ENCODE results near the gene SLITRK5. TPM values are rescaled to one million over a fixed set of nuclear protein-coding genes. Genes with fewer than 3 reads are reported as not detected.

Gene SLITRK5
- polyA plus RNA-seq, 1 experiment = not detected

DNA sequence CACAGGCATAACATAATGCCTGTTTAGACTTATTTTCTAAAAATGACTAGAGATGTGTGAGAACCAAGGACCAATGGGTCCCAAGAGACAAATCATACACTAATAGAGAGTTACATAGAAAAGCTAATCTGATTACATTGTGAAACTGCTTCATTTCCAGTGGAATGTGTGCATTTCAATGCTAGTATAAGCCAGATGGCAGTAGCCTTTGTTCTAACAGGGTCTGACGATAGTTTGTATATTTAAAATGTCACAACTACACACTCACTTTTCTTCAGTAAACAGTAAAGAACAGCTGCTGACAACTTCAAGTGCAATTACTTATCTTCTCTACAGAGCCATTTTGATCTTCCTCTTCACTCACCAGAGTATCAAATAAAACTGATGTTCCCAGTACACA, 4.3 kb upstream of the SLITRK5 start:
- CTCF ChIA-PET = no interaction called here
- TF ChIP-seq, protein P1, sequence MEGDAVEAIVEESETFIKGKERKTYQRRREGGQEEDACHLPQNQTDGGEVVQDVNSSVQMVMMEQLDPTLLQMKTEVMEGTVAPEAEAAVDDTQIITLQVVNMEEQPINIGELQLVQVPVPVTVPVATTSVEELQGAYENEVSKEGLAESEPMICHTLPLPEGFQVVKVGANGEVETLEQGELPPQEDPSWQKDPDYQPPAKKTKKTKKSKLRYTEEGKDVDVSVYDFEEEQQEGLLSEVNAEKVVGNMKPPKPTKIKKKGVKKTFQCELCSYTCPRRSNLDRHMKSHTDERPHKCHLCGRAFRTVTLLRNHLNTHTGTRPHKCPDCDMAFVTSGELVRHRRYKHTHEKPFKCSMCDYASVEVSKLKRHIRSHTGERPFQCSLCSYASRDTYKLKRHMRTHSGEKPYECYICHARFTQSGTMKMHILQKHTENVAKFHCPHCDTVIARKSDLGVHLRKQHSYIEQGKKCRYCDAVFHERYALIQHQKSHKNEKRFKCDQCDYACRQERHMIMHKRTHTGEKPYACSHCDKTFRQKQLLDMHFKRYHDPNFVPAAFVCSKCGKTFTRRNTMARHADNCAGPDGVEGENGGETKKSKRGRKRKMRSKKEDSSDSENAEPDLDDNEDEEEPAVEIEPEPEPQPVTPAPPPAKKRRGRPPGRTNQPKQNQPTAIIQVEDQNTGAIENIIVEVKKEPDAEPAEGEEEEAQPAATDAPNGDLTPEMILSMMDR (IDR thresholded peaks at IDR 0.05; ENCODE audit: insufficient read depth, low read depth, low read length) = no peak
- H3K36me3 ChIP-seq (ENCODE audit: control insufficient read depth, insufficient read depth, low read length) = no peaks in the 10 kb centered on the region
- H3K27me3 ChIP-seq (ENCODE audit: control insufficient read depth, insufficient read depth, low read length) = no peaks in the 10 kb centered on the region; the same call in 1 of the 2 replicates
- H3K4me3 ChIP-seq (ENCODE audit: low read depth, low read length) = no peak overlapping the region
- POLR2A ChIA-PET = no interaction called here
- no peak for DNase-seq (ENCODE audit: low read depth)

DNA sequence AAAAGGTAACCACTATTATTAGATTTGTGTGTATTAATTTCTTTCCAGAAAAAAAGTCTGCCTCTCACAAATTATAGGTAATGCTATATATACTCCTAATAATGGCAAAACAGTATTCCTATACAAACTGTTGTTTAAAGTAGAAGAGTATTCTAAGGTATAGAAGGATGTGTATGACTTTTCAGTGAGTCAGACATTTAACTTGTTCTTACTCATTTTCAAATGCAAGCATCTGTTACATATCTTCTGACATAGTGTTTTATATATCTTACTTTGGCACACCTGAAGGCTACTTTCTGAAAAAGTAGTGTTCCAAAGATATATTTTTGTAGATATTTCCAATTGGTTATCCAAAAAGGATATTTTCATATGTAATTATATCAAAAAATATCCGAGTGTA, 3.5 kb upstream of the SLITRK5 start:
- peaks cover 4% of the 10 kb centered on the region; the same call in 1 of the 2 replicates for H3K27me3 ChIP-seq (ENCODE audit: control insufficient read depth, insufficient read depth, low read length)
- H3K4me3 ChIP-seq (ENCODE audit: low read depth, low read length) = no peak overlapping the region
- POLR2A ChIA-PET = no interaction called here
- TF ChIP-seq, protein P1 (IDR thresholded peaks at IDR 0.05; ENCODE audit: insufficient read depth, low read depth, low read length) = no peak
- DNase-seq (ENCODE audit: low read depth) = no peak
- CTCF ChIA-PET = no interaction called here
- H3K36me3 ChIP-seq (ENCODE audit: control insufficient read depth, insufficient read depth, low read length) = no peaks in the 10 kb centered on the region

DNA sequence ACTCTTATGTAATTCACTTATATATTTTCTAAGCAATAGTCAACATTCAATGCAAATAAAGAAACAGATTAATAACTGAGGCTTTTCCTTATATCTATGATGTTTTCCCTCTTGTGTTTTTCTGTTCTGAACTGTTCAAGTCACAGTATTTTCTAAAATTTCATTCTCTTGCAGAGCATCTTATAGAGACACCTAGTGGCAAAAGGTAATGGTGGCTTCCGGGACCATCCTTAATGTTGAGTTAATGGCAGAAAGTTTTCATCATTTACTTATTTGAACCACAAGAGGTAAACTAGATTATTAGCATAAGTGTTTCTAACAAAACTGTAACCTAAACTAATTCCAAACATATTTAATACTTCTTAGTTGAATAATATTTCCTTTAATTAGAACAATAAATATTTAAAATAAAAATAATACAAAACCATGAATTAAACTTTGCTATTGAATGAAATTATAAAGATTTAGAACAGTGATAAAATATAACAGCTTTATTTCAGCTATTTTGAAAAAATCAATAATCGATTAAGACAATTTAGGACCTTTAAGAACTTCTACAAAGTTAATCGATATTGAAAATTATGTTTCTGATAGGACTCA, 1.7 kb upstream of the SLITRK5 start:
- CTCF ChIA-PET = no interaction called here
- Histone ChIP-seq H3K36me3 (ENCODE audit: control insufficient read depth, insufficient read depth, low read length) (no peaks in the 10 kb centered on the region), H3K4me3 (ENCODE audit: low read depth, low read length) (no peak overlapping the region), H3K27me3 (ENCODE audit: control insufficient read depth, insufficient read depth, low read length) (peaks cover 9% of the 10 kb centered on the region)
- TF ChIP-seq, protein P1 (IDR thresholded peaks at IDR 0.05; ENCODE audit: insufficient read depth, low read depth, low read length) = peak; percentile 42
- POLR2A ChIA-PET = no interaction called here
- no peak for DNase-seq (ENCODE audit: low read depth)

DNA sequence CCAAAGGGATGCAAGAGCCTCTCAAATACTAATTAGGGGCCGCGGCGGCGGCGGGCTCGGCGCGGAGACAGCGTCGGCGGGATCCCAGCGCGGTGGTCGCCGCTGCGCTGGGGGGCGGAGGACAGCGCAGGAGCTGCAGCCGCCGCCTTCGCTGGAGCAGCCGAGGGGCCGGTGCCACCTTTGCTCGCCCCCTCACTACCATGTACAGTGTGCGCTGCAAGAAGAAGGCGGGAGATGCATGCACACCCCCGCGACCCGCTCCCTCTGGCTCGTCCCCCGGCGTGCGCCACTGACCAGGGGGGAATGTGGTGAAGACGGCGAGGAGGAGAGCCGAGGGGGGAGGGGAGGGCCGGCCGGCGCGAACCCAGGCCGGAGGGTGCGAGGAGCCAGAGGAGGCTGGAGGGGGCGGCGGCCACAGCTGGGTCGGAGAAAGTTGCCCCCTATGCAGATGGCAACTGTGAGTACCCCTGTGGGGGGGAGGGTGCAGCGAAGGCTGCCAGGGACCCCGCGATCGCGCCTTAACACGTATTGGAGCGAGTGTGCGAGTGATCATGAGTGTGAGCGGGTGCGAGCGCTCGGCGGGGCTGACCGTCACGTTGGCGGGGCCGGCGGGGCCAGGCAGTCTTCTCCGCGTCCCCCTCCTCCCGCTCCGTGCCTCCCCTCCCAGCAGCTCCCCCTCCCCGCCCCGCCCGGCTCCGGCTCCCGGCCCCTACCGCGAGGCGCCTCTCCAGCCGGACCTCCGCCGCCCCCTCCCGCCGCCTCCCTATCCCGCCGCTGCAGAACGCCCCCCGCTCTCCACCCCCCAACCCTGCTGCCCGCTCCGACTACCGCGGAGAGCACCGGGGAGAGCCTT, 808 bp downstream of the SLITRK5 start:
- no peak for DNase-seq (ENCODE audit: low read depth)
- Histone ChIP-seq H3K4me3 (ENCODE audit: low read depth, low read length) (peak overlapping the region; percentile 25), H3K27me3 (ENCODE audit: control insufficient read depth, insufficient read depth, low read length) (peaks cover 9% of the 10 kb centered on the region), H3K36me3 (ENCODE audit: control insufficient read depth, insufficient read depth, low read length) (no peaks in the 10 kb centered on the region)
- POLR2A ChIA-PET = no interaction called here
- TF ChIP-seq, protein P1 (IDR thresholded peaks at IDR 0.05; ENCODE audit: insufficient read depth, low read depth, low read length) = no peak
- CTCF ChIA-PET = interaction anchor here (1.4 kb wide), 2 partner anchors 11 to 22 kb away, joined by 4 to 6 read pairs; no protein-coding TSS in a partner anchor

DNA sequence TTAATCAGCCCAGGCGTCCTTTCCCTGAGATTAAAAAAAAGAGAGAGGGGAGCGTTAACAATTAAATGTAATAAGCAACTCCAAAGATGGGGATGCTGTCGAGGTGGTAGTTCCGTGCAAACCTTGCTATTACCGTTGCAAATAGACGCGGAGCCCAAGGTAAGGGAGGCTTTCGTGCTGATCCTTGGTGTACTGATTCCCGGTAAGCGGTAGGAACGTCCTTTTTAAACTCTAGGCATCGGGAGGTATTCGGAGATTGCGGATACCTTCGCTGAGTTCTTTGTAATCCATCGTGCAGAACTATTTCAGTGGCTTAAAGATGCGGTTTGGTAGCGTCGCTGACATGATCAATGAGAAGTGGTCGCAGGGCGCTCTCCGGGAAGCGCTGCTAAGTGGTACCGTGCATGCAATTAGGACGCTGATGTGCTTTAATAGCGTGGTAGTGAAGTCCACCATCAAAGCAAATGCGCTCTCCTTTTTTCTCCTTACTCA, 3.1 kb downstream of the SLITRK5 start:
- TF ChIP-seq, protein P1 (IDR thresholded peaks at IDR 0.05; ENCODE audit: insufficient read depth, low read depth, low read length) = no peak
- Histone ChIP-seq H3K36me3 (ENCODE audit: control insufficient read depth, insufficient read depth, low read length) (no peaks in the 10 kb centered on the region), H3K27me3 (ENCODE audit: control insufficient read depth, insufficient read depth, low read length) (peaks cover 9% of the 10 kb centered on the region), H3K4me3 (ENCODE audit: low read depth, low read length) (no peak overlapping the region)
- no peak for DNase-seq (ENCODE audit: low read depth)
- ChIA-PET CTCF (no interaction called here), POLR2A (no interaction called here)
